RWPE2 (cell line): Measurements from ENCODE around the gene POLDIP3.
"Not testable (repeated sequence)": the region's sequence is repeated elsewhere in the genome, so short reads cannot be mapped to it uniquely, and the experiment has no call there.

Source experiments
- ATAC-seq: fragments of 200-7000 bp; cut with Tn5 transposase; 3 replicates; pipeline ENCODE4 v1.9.1; 2021; ENCODE audit warnings: low read depth
- DNase-seq: peaks from one replicate; pipeline ENCODE4 v3.0.0-alpha.2; 2020; ENCODE audit warnings: low spot score
- H3K27ac ChIP-seq: fragments of 450-650 bp; 2 replicates; pipeline ENCODE4 v1.5.1; 2017; ENCODE audit warnings: mild to moderate bottlenecking; ENCODE audit not compliant: poor library complexity, severe bottlenecking
- H3K27me3 ChIP-seq: fragments of 250-450 bp; sonication (Bioruptor Pico); 2 replicates; pipeline ENCODE4 v1.5.1; 2021; ENCODE audit warnings: mild to moderate bottlenecking, moderate library complexity; ENCODE audit not compliant: insufficient read depth, poor library complexity, severe bottlenecking
- H3K36me3 ChIP-seq: fragments of 250-450 bp; sonication (Bioruptor Pico); 2 replicates; pipeline ENCODE4 v1.5.1; 2020; ENCODE audit warnings: low read depth, mild to moderate bottlenecking, moderate library complexity
- H3K4me1 ChIP-seq: fragments of 250-450 bp; sonication (Bioruptor Pico); 2 replicates; pipeline ENCODE4 v1.5.1; 2021; ENCODE audit warnings: mild to moderate bottlenecking, moderate library complexity; ENCODE audit not compliant: insufficient read depth, poor library complexity, severe bottlenecking
- H3K4me3 ChIP-seq: fragments of 250-450 bp; sonication (Bioruptor Pico); 2 replicates; pipeline ENCODE4 v1.5.1; 2021; ENCODE audit warnings: mild to moderate bottlenecking, moderate library complexity; ENCODE audit not compliant: severe bottlenecking
- H3K9me3 ChIP-seq: fragments of 250-450 bp; sonication (Bioruptor Pico); 2 replicates; pipeline ENCODE4 v1.5.1; 2021; ENCODE audit warnings: mild to moderate bottlenecking, moderate library complexity; ENCODE audit not compliant: severe bottlenecking
- CTCF ChIP-seq: fragments of 450-650 bp; IDR thresholded peaks from one replicate; pipeline ENCODE4 v1.5.1; 2017; ENCODE audit warnings: mild to moderate bottlenecking, moderate library complexity; ENCODE audit not compliant: poor library complexity, severe bottlenecking

The POLDIP3 gene

GRCh38 chr22:42544686-42545085, 70.0 kb downstream of the POLDIP3 start:
- DNase-seq (no peak), ATAC-seq (no peak)
- TF ChIP-seq CTCF: no peak
- Histone ChIP-seq H3K27ac (no peak overlapping the region), H3K4me3 (no peak overlapping the region), H3K27me3 (no peaks in the 10 kb centered on the region), H3K9me3 (no peaks in the 10 kb centered on the region), H3K4me1 (no peaks in the 10 kb centered on the region), H3K36me3 (no peaks in the 10 kb centered on the region)

- not testable (repeated sequence) for H3K27ac ChIP-seq, H3K4me3 ChIP-seq, H3K4me1 ChIP-seq, H3K36me3 ChIP-seq, H3K27me3 ChIP-seq, H3K9me3 ChIP-seq, DNase-seq
- peak; percentile 59; the same call in 1 of the 3 replicates for ATAC-seq
These were observed 75.4 kb downstream of the POLDIP3 start for GRCh38 chr22:42539236-42539771.

GRCh38 chr22:42537199-42537831, 77.4 kb downstream of the POLDIP3 start:
- not testable (repeated sequence) for H3K9me3 ChIP-seq, H3K27ac ChIP-seq, H3K4me3 ChIP-seq, H3K36me3 ChIP-seq, DNase-seq, H3K27me3 ChIP-seq, H3K4me1 ChIP-seq
- peak; percentile 80 for ATAC-seq

GRCh38 chr22:42536634-42537033, 78.0 kb downstream of the POLDIP3 start:
- not testable (repeated sequence) for H3K4me3 ChIP-seq, H3K4me1 ChIP-seq, DNase-seq, H3K36me3 ChIP-seq, H3K27ac ChIP-seq, H3K9me3 ChIP-seq, H3K27me3 ChIP-seq, ATAC-seq

- H3K9me3 ChIP-seq: no peaks in the 10 kb centered on the region
- H3K4me1 ChIP-seq: no peaks in the 10 kb centered on the region
- ATAC-seq: no peak
- DNase-seq: no peak
- no peaks in the 10 kb centered on the region for H3K27me3 ChIP-seq
- no peak overlapping the region for H3K27ac ChIP-seq
- no peak for TF ChIP-seq CTCF
- H3K36me3 ChIP-seq: no peaks in the 10 kb centered on the region
- H3K4me3 ChIP-seq: no peak overlapping the region
These were observed 78.5 kb downstream of the POLDIP3 start for GRCh38 chr22:42536166-42536565.

GRCh38 chr22:42535082-42535731, 79.5 kb downstream of the POLDIP3 start:
- not testable (repeated sequence) for ATAC-seq, DNase-seq, H3K27ac ChIP-seq, H3K27me3 ChIP-seq, H3K4me3 ChIP-seq, H3K4me1 ChIP-seq, H3K36me3 ChIP-seq, H3K9me3 ChIP-seq
